Epithelial cell of esophagus (primary cell): Measurements from ENCODE around the gene ZMYM3.
"Not testable (repeated sequence)": the region's sequence is repeated elsewhere in the genome, so short reads cannot be mapped to it uniquely, and the experiment has no call there.

ENCODE experiments used
- DNase-seq: peaks from one replicate; pipeline ENCODE4 v3.0.0; 2010; ENCODE audit warnings: low read depth
- H3K4me3 ChIP-seq: 2 replicates; pipeline ENCODE4 v1.5.1; 2011; ENCODE audit warnings: mild to moderate bottlenecking, low read length, control low read depth
- TF ChIP-seq, protein P1 (sequence below): IDR thresholded peaks from 2 replicates; pipeline ENCODE4 v1.5.1; 2011; ENCODE audit warnings: low read depth, mild to moderate bottlenecking, low read length, control low read depth, inconsistent platforms; ENCODE audit not compliant: insufficient read depth; ENCODE audit errors: missing control alignments

ZMYM3 gene

DNA sequence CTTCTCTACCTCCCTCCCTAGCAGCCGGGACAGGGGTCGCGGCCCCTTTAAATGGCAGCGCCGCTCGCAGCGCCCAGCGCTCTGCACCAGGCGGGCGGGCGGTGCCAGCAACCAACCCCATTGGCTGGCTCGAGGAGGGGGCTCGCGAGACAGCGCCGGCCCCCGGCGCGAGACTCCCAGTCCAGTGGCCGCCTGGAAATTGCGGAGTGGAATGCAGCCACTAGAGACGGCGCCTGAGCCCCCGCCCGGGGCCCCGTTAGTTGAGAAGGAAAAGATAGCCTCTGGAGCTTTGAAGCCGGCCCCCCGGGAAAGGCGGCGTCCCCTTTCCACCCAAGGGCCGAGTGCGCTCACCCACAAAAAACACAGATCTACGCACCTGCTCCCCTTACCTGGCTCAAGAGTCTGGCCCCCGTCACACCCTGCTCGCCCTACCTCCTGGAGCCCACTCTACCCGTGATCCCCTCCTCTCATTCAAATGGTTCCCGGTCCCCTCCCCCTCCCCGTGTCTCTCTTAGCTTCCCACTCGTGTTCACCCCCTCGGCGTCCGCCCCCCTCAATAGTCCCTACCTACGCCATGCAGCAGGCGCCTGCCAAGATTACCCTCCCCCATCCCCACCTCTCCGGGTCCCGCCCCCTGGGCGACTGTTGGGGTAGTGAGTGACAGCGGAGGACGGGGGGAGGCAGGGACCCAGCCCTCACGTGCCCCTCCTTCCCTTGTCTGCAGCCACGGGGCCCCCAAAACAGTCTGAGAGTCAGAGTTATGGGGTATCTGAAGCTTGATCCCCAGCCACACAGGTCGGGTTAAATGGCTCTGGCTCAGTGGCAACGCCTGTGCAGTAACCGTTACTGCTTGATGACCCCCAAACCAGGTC is at the start of gene ZMYM3:
Gene ZMYM3, minus strand, starts transcription at position 49 of the 872 bp plus-strand sequence. CDS start 885 bp downstream, outside the sequence.
- peak; percentile 85 for DNase-seq
- TF ChIP-seq, protein P1, sequence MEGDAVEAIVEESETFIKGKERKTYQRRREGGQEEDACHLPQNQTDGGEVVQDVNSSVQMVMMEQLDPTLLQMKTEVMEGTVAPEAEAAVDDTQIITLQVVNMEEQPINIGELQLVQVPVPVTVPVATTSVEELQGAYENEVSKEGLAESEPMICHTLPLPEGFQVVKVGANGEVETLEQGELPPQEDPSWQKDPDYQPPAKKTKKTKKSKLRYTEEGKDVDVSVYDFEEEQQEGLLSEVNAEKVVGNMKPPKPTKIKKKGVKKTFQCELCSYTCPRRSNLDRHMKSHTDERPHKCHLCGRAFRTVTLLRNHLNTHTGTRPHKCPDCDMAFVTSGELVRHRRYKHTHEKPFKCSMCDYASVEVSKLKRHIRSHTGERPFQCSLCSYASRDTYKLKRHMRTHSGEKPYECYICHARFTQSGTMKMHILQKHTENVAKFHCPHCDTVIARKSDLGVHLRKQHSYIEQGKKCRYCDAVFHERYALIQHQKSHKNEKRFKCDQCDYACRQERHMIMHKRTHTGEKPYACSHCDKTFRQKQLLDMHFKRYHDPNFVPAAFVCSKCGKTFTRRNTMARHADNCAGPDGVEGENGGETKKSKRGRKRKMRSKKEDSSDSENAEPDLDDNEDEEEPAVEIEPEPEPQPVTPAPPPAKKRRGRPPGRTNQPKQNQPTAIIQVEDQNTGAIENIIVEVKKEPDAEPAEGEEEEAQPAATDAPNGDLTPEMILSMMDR: no peak
- H3K4me3 ChIP-seq: peak within 1 kb of the TSS; percentile 72

DNA sequence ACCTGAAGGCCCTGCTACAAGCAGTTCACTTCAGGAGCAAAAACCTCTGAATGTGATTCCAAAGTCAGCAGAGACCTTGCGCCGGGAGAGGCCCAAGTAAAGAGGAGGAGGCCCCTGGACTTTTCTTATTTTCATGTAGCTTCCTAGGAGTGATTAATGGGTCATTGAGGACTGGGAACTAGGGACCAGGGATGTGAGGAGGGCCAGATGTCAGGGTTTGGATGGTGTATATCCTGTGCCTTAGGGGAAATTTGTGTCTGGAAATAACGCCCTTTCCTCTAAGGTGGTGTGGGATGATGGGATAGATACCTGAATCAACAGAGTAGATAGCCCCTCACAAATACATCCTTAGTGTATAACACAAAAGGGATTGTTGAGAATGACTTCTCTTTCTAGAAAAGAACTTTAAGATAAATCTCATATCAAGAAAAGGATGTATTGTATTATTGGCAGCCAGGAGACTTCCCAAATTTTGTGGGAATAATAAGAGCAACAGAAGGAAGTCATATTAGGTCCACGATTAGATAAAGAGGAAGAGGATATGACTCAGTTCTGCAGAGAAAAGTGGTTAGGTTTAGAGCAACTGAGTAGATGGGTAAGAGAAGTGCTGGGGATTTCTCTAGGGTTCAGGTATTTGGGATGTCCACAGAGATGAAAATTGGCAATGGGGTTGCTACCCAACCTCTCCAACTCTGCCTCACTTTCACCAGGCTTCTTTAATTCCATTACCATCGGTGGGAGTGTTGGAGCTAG is 48.7 kb upstream of the ZMYM3 start:
- H3K4me3 ChIP-seq: no peak overlapping the region
- TF ChIP-seq, protein P1: no peak
- no peak for DNase-seq

DNA sequence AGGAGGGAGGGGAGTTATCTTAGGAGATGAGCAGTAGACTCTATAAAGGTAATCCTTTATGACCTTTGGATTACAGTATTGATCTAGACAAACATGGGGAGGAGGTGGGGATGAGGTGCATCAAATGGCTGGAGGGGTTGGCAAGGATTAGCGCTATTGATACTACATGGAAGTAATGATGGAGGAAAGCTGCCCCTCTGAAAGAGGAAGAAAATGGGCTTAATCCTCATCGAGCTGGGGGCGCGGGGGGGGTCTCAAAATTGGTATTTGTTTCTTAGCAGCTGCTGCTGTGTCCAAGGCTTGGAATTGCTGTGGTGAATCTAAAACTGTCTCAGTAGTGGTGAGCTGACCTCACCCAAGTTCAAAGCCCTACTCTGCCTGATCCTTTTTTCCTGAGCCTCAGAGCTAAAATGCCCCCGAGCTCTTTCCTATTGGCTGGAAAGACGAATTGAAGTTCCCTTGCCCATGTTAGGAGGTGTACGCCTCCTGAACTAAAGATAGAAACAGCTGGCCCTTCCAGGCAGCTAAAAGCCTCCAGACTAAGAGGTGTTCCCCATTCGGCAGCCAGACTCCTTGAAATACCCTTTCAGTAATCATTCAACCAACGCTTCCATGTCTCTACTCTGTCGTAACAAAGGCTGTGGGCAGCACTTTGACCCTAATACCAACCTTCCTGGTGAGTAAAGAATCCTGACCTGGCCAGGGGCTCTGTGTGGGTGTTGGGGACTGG is 47.4 kb upstream of the ZMYM3 start, which contains the start of gene ITGB1BP2:
Gene ITGB1BP2, plus strand, starts transcription at position 556 of the 730 bp plus-strand sequence. Its CDS starts 57 bp downstream, at position 613.
- no peak for DNase-seq
- H3K4me3 ChIP-seq: no peak within 1 kb of the TSS
- TF ChIP-seq, protein P1: no peak

GRCh38 chrX:71300495-71300894 is 46.6 kb upstream of the ZMYM3 start:
- not testable (repeated sequence) for DNase-seq, H3K4me3 ChIP-seq

DNA sequence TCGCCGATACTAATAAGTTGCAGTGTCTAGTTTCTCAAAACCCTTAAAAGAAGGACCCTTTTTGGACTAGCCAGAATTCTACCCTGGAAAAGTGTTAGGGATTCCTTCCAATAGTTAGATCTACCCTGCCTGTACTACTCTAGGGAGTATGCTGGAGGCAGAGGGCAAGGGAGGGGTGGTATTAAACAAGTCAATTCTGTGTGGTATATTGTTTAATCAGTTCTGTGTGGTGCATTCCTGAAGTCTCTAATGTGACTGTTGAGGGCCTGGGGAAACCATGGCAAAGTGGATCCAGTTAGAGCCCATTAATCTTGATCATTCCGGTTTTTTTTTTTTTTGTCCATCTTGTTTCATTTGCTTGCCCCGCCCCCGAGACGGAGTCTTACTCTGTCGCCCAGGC is 46.1 kb upstream of the ZMYM3 start:
- not testable (repeated sequence) for DNase-seq, H3K4me3 ChIP-seq

GRCh38 chrX:71298119-71298518 is 44.2 kb upstream of the ZMYM3 start:
- H3K4me3 ChIP-seq: no peak overlapping the region
- DNase-seq: no peak
- TF ChIP-seq, protein P1: no peak

DNA sequence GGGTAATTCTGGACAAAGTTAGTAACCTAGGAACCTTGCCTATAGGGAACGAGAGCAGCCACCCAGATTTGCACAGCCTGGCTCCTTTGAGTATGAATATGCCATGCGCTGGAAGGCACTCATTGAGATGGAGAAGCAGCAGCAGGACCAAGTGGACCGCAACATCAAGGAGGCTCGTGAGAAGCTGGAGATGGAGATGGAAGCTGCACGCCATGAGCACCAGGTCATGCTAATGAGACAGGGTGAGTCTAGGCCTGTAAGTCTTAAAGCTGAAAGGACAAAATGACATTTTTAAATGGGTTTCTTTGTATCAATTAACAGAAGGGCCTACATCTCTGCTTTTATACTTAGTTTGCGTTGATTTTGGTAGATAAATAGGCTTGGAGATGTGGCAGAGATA is 42.9 kb upstream of the ZMYM3 start:
- TF ChIP-seq, protein P1: no peak
- no peak overlapping the region for H3K4me3 ChIP-seq
- DNase-seq: no peak
